Aorta (tissue), 5 donors: ENCODE results near the gene UPK3BL2. TPM values are rescaled to one million over a fixed set of nuclear protein-coding genes. Genes with fewer than 3 reads are reported as not detected.
"Not testable (repeated sequence)": the region's sequence is repeated elsewhere in the genome, so short reads cannot be mapped to it uniquely, and the experiment has no call there.

Source experiments
- ATAC-seq: fragments of 200-7000 bp; cut with Tn5 transposase; one replicate; pipeline ENCODE4 v1.9.1; 2022; ENCODE audit warnings: moderate library complexity; ENCODE audit not compliant: low FRiP score
- DNase-seq, 2 donors: peaks; one replicate each; pipeline ENCODE4 v3.0.0-alpha.2; 2020
- H3K27ac ChIP-seq, 2 donors: one replicate each; pipeline ENCODE4 v1.5.1; 2013; ENCODE audit warnings: low read length in 2 of 2, mild to moderate bottlenecking in 2 of 2, moderate library complexity in 2 of 2, control low read depth in 1 of 2, inconsistent platforms in 1 of 2, low read depth in 1 of 2
- H3K27me3 ChIP-seq, 2 donors: one replicate each; pipeline ENCODE4 v1.6.1; 2013; ENCODE audit warnings: control low read depth in 1 of 2, low read length in 1 of 2, mild to moderate bottlenecking in 1 of 2, moderate library complexity in 1 of 2; ENCODE audit not compliant: insufficient read depth in 2 of 2, control insufficient read depth in 1 of 2
- H3K36me3 ChIP-seq, 2 donors: one replicate each; pipeline ENCODE4 v1.6.1; 2013; ENCODE audit warnings: control low read depth in 1 of 2, low read length in 1 of 2, mild to moderate bottlenecking in 1 of 2; ENCODE audit not compliant: insufficient read depth in 2 of 2, control insufficient read depth in 1 of 2
- H3K4me1 ChIP-seq, 2 donors: one replicate each; pipeline ENCODE4 v1.6.1; 2013; ENCODE audit warnings: low read length in 2 of 2, control low read depth in 1 of 2, mild to moderate bottlenecking in 1 of 2, moderate library complexity in 1 of 2; ENCODE audit not compliant: insufficient read depth in 2 of 2, control insufficient read depth in 1 of 2
- H3K4me3 ChIP-seq, 2 donors: one replicate each; pipeline ENCODE4 v1.5.1; 2013; ENCODE audit warnings: low read length in 2 of 2, control low read depth in 1 of 2, mild to moderate bottlenecking in 1 of 2
- H3K9me3 ChIP-seq: one replicate; pipeline ENCODE4 v1.6.1; 2013; ENCODE audit warnings: mild to moderate bottlenecking, low read length; ENCODE audit not compliant: control insufficient read depth
- WGBS, 2 donors: extraction: QIAGEN DNeasy Blood & Tissue Kit; methylation state at CpG; one replicate each; pipeline ENCODE4 v1.1.7; 2013; 5-methylcytosine and 5-hydroxymethylcytosine counted together
- intact Hi-C, 2 donors: fragments of 100-400 bp; cut with DNase I; formaldehyde crosslinking; loops; one replicate each; pipeline versions ENCODE4 v1.14.2 to v1.15.0; 2022
- polyA plus RNA-seq, 2 donors: library from polyadenylated mRNA; stranded (reverse); fragments of 200-250 nt; gene quantifications; one replicate each; pipeline ENCODE4 v1.2.3, GENCODE V29; 2013
- total RNA-seq, 2 donors: library from RNA; stranded (reverse); fragmentation: NEBNext Ultra II Directional; extraction: Animal tissue kit (Norgen Biotek cat#: 25700); gene quantifications; one replicate each; pipeline ENCODE4 v1.2.1, GENCODE V29; 2021
- donor health status: healthy with polysubstance abuse.
- donor health status: Bipolar disorder and iron deficiency.
- donor health status: DM: no; HTN: no; CAD: no.
- donor health status: DM: no; HTN: no; CAD: no.
- donor health status: DM: yes; HTN: yes; CAD: no.

UPK3BL2 gene
- total and polyA plus RNA-seq, 4 donors: 4.0 to 41.7 (median 23.5) TPM

- H3K4me3 ChIP-seq, H3K27me3 ChIP-seq, H3K36me3 ChIP-seq, H3K27ac ChIP-seq, H3K4me1 ChIP-seq, intact Hi-C loops, H3K9me3 ChIP-seq: not testable (repeated sequence)
- peak; percentile 74 for ATAC-seq
- DNase-seq: peak in 1 of 2 donors; percentile 48
- WGBS, 2 donors: 63 to 68% methylated on average over 5 of the region's 24 CpGs
Measured at GRCh38 chr7:102505298-102506185, 38.0 kb downstream of the UPK3BL2 start.

- ATAC-seq, H3K27me3 ChIP-seq, H3K36me3 ChIP-seq, H3K27ac ChIP-seq, H3K9me3 ChIP-seq, intact Hi-C loops, H3K4me3 ChIP-seq, DNase-seq, H3K4me1 ChIP-seq: not testable (repeated sequence)
- WGBS, 2 donors: no CpG with 5 or more reads among the region's 12 CpGs
Measured at GRCh38 chr7:102503141-102503540, 40.4 kb downstream of the UPK3BL2 start.

GRCh38 chr7:102498321-102498720 is 45.2 kb downstream of the UPK3BL2 start:
- H3K27me3 ChIP-seq, DNase-seq: not testable (repeated sequence)

DNA sequence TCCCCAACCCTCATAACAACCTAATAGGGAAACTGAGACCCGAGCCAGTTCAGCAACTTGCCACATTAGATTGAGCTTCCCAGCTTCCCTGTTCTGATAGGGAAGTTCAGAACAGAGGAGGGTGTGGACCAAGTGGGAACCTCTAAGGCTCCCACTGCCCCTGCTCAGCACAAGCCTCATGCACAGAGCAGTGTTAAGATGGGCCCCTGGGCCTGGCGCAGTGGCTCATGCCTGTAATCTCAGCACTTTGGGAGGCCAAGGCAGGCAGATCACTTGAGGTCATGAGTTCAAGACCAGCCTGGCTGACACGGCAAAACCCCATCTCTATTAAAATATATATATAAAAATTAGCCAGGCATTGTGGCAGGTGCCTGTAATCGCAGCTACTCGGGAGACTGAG is 46.2 kb downstream of the UPK3BL2 start:
- intact Hi-C loops, H3K27me3 ChIP-seq, H3K9me3 ChIP-seq, H3K4me1 ChIP-seq, H3K36me3 ChIP-seq, H3K27ac ChIP-seq, ATAC-seq, H3K4me3 ChIP-seq: not testable (repeated sequence)
- peak in 1 of 2 donors; percentile 30 for DNase-seq
- whole genome bisulfite sequencing, 2 donors: 73 to 88% methylated on average over 1 of the region's 5 CpGs

More at GRCh38 chr7:102498321-102498720, 45.2 kb downstream of the UPK3BL2 start:
- H3K9me3 ChIP-seq, ATAC-seq, H3K4me3 ChIP-seq, H3K36me3 ChIP-seq, intact Hi-C loops, H3K27ac ChIP-seq, H3K4me1 ChIP-seq: not testable (repeated sequence)
- 93 to 95% methylated on average over 9 to 11 of the region's 16 CpGs for WGBS, 2 donors

DNA sequence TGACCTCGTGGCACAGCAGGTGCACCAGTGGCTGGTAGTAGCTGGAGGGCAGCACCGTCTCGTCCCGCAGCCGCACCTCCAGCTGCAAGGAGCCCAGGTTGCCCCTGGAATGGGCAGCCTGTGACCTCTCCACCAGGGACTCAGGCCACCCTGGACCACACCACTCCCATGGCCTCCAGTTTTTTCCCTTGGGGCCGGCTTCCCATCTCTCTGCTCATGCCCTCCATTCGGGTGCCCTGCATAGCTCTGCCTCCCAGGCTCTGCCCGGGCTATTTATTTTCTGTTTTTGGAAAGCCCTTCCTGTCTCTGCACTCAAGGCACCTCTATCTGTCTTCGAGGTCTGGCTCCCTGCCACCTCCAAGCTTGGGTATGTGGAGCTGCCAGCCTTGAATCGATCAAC is 46.6 kb downstream of the UPK3BL2 start:
- intact Hi-C loops, H3K4me3 ChIP-seq, H3K27ac ChIP-seq, H3K4me1 ChIP-seq, H3K9me3 ChIP-seq, H3K27me3 ChIP-seq, H3K36me3 ChIP-seq, ATAC-seq: not testable (repeated sequence)
- DNase-seq: peak in 1 of 2 donors; percentile 46
- WGBS, 2 donors: 73 to 84% methylated on average over 3 of the region's 10 CpGs

DNA sequence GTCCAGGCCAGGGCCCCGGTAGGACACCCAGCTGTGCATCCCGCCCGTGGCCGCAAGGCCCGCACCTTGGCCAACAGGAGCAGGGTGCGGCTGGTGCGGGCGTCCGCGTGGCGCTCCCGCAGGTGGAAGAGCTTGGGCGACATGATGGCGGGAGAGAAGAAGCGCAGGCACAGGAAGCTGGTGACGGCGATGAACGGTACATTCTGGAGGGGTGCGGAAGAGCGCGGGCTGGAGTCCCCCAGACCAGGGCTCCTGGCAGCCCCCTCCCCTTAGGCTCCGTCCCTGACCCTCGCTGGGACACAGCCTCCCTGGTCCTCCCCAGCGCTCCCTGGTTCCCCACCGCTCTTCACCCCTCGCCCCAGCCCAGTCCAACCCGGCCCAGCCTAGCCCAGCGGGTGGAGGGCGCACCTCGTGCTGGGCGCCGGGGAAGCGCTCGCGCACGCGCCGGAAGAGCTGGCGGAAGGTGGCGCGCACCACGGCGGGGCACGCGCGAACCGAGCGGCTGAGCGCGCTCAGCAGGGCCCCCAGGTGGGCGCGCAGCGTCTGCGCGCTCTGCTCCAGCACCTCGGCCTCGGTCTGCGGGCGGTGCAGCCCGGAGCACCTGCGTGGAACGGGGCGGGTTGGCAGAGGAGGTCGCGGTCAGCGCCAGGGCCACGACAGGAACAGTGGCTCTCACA is 48.9 kb downstream of the UPK3BL2 start:
- H3K4me1 ChIP-seq, intact Hi-C loops: not testable (repeated sequence)

DNA sequence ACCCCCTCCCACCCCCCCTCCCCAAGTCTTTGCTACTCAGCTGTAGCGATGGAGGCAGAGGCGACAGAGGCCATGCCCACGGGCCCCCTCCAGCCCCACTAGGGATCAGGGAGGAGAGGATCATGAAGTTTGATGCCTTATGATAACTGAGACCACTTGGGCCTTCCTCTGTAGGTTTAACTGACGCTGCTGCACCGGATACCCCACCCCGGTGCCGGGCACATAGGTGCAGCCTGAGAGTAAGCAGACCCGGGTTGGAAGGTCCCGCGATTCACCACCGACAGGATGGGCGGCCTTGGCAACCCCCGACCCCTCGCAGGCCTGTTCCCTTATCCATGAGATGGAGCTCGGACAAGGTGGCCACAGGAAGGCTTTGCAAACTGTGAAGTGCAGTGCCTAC is 49.5 kb downstream of the UPK3BL2 start:
- H3K27ac ChIP-seq, H3K4me1 ChIP-seq, H3K4me3 ChIP-seq, H3K36me3 ChIP-seq, intact Hi-C loops, DNase-seq, ATAC-seq, H3K27me3 ChIP-seq, H3K9me3 ChIP-seq: not testable (repeated sequence)
- WGBS, 2 donors: 73 to 80% methylated on average over 4 to 8 of the region's 15 CpGs

More for the DNA sequence above, 48.9 kb downstream of the UPK3BL2 start:
- not testable (repeated sequence) for H3K4me3 ChIP-seq, H3K36me3 ChIP-seq, H3K9me3 ChIP-seq, H3K27ac ChIP-seq, H3K27me3 ChIP-seq, DNase-seq
- no CpG with 5 or more reads among the region's 67 CpGs for WGBS, 2 donors
- ATAC-seq: peak; percentile 26

- DNase-seq, H3K4me1 ChIP-seq, intact Hi-C loops, H3K4me3 ChIP-seq, H3K36me3 ChIP-seq, H3K9me3 ChIP-seq, H3K27ac ChIP-seq, H3K27me3 ChIP-seq: not testable (repeated sequence)
- ATAC-seq: peak; percentile 72
- no CpG with 5 or more reads among the region's 33 CpGs for WGBS, 2 donors
Measured at GRCh38 chr7:102493220-102493935, 50.1 kb downstream of the UPK3BL2 start.
